ENCODE results near the gene RPTOR.

RPTOR gene

DNA sequence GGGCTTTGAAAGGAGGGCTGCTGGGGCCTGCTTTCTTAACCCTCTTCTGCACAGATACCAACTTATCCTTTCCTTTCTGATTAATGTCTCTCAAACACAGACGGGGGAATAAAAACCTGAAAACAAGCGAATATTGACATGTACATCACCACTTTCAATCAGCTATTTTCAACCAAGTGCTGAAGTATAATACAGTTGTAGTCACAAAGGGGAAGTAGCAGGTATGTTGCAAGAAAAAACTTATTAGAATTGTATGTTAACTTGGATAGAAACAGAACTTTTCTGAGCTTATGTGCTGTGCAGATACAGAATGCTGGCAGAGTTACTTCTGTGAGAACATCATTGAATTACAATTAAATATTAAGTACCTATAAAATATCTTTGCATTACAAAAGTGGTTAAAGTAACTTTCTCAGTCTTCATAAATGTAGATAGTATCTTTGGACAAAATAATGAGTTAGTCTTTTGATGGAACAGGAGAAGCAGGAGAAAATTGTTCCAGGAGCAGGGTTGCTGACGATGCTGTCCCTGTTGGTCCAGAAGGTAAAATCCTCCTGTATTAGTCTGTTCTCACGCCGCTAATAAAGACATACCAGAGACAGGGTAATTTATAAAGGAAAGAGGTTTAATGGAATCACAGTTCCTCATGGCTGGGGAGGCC, 59.5 kb downstream of the RPTOR start:
- no peak for DNase-seq (ENCODE audit: insufficient read length, low spot score)
- TF ChIP-seq POU2F2 (IDR thresholded peaks at IDR 0.05; ENCODE audit: low read depth, low read length) (no peak), TAF1 (IDR thresholded peaks at IDR 0.05; ENCODE audit: low read depth, low read length) (no peak), POLR2AphosphoS5 (IDR thresholded peaks at IDR 0.05; ENCODE audit: low read depth, low read length) (no peak), PAX5 (IDR thresholded peaks at IDR 0.05; ENCODE audit: insufficient read depth, low read length, severe bottlenecking) (no peak), POLR2A (IDR thresholded peaks at IDR 0.05; ENCODE audit: low read depth, low read length) (no peak), SPI1 (IDR thresholded peaks at IDR 0.05; ENCODE audit: low read depth, low read length) (no peak)
- no peak for FAIRE-seq

DNA sequence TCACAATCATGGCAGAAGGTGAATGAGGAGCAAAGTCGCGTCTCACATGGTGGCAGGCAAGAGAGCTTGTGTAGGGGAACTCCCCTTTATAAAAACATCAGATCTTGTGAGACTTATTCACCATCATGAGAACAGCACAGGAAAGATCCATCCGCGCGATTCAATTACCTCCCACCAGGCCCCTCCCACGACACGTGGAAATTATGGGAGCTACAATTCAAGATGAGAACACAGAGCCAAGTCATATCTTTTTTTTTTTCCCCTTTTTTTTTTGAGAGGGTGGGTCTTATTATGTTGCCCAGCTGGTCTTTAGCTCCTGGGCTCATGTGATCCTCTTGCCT, 60.0 kb downstream of the RPTOR start:
- DNase-seq (ENCODE audit: insufficient read length, low spot score) (no peak), FAIRE-seq (no peak)
- no peak for TF ChIP-seq SPI1 (IDR thresholded peaks at IDR 0.05; ENCODE audit: low read depth, low read length)
- TF ChIP-seq POLR2AphosphoS5 (IDR thresholded peaks at IDR 0.05; ENCODE audit: low read depth, low read length): no peak
- no peak for TF ChIP-seq PAX5 (IDR thresholded peaks at IDR 0.05; ENCODE audit: insufficient read depth, low read length, severe bottlenecking)
- no peak for TF ChIP-seq TAF1 (IDR thresholded peaks at IDR 0.05; ENCODE audit: low read depth, low read length)
- no peak for TF ChIP-seq POU2F2 (IDR thresholded peaks at IDR 0.05; ENCODE audit: low read depth, low read length)
- TF ChIP-seq POLR2A (IDR thresholded peaks at IDR 0.05; ENCODE audit: low read depth, low read length): no peak

- DNase-seq (ENCODE audit: insufficient read length, low spot score): peak; percentile 46
- FAIRE-seq: peak; percentile 80
These were observed 60.9 kb downstream of the RPTOR start for GRCh38 chr17:80605326-80606066.

GRCh38 chr17:80608326-80608725, 63.7 kb downstream of the RPTOR start:
- DNase-seq (ENCODE audit: insufficient read length, low spot score) (no peak), FAIRE-seq (no peak)
- no peak for TF ChIP-seq POLR2AphosphoS5 (IDR thresholded peaks at IDR 0.05; ENCODE audit: low read depth, low read length)
- TF ChIP-seq SPI1 (IDR thresholded peaks at IDR 0.05; ENCODE audit: low read depth, low read length): no peak
- no peak for TF ChIP-seq POU2F2 (IDR thresholded peaks at IDR 0.05; ENCODE audit: low read depth, low read length)
- TF ChIP-seq PAX5 (IDR thresholded peaks at IDR 0.05; ENCODE audit: insufficient read depth, low read length, severe bottlenecking): no peak
- TF ChIP-seq POLR2A (IDR thresholded peaks at IDR 0.05; ENCODE audit: low read depth, low read length): no peak
- TF ChIP-seq TAF1 (IDR thresholded peaks at IDR 0.05; ENCODE audit: low read depth, low read length): no peak

More at GRCh38 chr17:80605326-80606066, 60.9 kb downstream of the RPTOR start:
- TF ChIP-seq POU2F2 (IDR thresholded peaks at IDR 0.05; ENCODE audit: low read depth, low read length) (peak; percentile 54), PAX5 (IDR thresholded peaks at IDR 0.05; ENCODE audit: insufficient read depth, low read length, severe bottlenecking) (no peak)

GRCh38 chr17:80609757-80610156, 65.1 kb downstream of the RPTOR start:
- FAIRE-seq (no peak), DNase-seq (ENCODE audit: insufficient read length, low spot score) (no peak)
- no peak for TF ChIP-seq TAF1 (IDR thresholded peaks at IDR 0.05; ENCODE audit: low read depth, low read length)
- no peak for TF ChIP-seq POLR2AphosphoS5 (IDR thresholded peaks at IDR 0.05; ENCODE audit: low read depth, low read length)
- no peak for TF ChIP-seq POLR2A (IDR thresholded peaks at IDR 0.05; ENCODE audit: low read depth, low read length)
- no peak for TF ChIP-seq PAX5 (IDR thresholded peaks at IDR 0.05; ENCODE audit: insufficient read depth, low read length, severe bottlenecking)
- TF ChIP-seq POU2F2 (IDR thresholded peaks at IDR 0.05; ENCODE audit: low read depth, low read length): no peak
- no peak for TF ChIP-seq SPI1 (IDR thresholded peaks at IDR 0.05; ENCODE audit: low read depth, low read length)

GRCh38 chr17:80611816-80612215, 67.2 kb downstream of the RPTOR start:
- TF ChIP-seq POU2F2 (IDR thresholded peaks at IDR 0.05; ENCODE audit: low read depth, low read length): no peak
- TF ChIP-seq POLR2AphosphoS5 (IDR thresholded peaks at IDR 0.05; ENCODE audit: low read depth, low read length): no peak
- TF ChIP-seq SPI1 (IDR thresholded peaks at IDR 0.05; ENCODE audit: low read depth, low read length): no peak
- TF ChIP-seq POLR2A (IDR thresholded peaks at IDR 0.05; ENCODE audit: low read depth, low read length): no peak
- no peak for TF ChIP-seq PAX5 (IDR thresholded peaks at IDR 0.05; ENCODE audit: insufficient read depth, low read length, severe bottlenecking)
- TF ChIP-seq TAF1 (IDR thresholded peaks at IDR 0.05; ENCODE audit: low read depth, low read length): no peak
- no peak for FAIRE-seq
- no peak for DNase-seq (ENCODE audit: insufficient read length, low spot score)

DNA sequence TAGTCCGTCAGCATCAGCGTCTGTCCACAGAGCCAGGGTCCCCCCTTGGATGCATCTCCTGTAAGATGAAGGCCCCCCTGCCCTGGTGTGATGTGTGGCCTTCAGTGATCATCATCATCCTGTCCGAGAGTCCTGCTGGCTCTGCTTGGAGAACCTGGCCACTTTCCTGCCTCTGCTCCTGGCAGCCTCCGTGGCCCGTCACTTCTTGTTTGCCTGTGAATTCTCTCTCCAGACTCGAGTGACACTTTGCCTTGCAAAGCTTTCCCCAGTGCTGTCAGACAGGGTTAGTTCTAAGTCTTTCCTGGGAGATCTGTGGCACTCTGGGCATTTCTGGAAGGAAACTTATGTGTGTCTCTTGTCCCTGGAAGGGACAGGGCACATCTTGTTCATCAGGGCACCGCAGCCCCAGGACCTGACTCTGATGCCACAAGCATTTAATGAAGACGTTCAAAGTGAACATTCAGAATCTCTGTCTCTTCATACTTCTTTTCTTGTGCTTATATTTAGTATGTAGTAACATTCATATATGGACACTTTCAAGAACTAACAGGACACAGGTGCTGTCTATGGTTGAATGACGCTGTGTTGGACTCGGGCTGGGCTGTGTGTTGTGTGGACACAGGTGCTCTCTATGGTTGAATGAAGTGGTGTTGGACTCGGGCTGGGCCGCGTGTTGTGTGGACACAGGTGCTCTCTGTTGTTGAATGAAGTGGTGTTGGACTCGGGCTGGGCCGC, 68.5 kb downstream of the RPTOR start:
- TF ChIP-seq POLR2AphosphoS5 (IDR thresholded peaks at IDR 0.05; ENCODE audit: low read depth, low read length) (no peak), PAX5 (IDR thresholded peaks at IDR 0.05; ENCODE audit: insufficient read depth, low read length, severe bottlenecking) (no peak), POLR2A (IDR thresholded peaks at IDR 0.05; ENCODE audit: low read depth, low read length) (no peak), SPI1 (IDR thresholded peaks at IDR 0.05; ENCODE audit: low read depth, low read length) (no peak)
- peak; percentile 66 for FAIRE-seq
- DNase-seq (ENCODE audit: insufficient read length, low spot score): no peak

GRCh38 chr17:80613732-80614071, 69.1 kb downstream of the RPTOR start:
- no peak for TF ChIP-seq TAF1 (IDR thresholded peaks at IDR 0.05; ENCODE audit: low read depth, low read length)
- no peak for TF ChIP-seq POLR2AphosphoS5 (IDR thresholded peaks at IDR 0.05; ENCODE audit: low read depth, low read length)
- TF ChIP-seq POU2F2 (IDR thresholded peaks at IDR 0.05; ENCODE audit: low read depth, low read length): no peak
- no peak for TF ChIP-seq SPI1 (IDR thresholded peaks at IDR 0.05; ENCODE audit: low read depth, low read length)
- no peak for TF ChIP-seq POLR2A (IDR thresholded peaks at IDR 0.05; ENCODE audit: low read depth, low read length)
- no peak for TF ChIP-seq PAX5 (IDR thresholded peaks at IDR 0.05; ENCODE audit: insufficient read depth, low read length, severe bottlenecking)
- no peak for FAIRE-seq
- no peak for DNase-seq (ENCODE audit: insufficient read length, low spot score)

DNA sequence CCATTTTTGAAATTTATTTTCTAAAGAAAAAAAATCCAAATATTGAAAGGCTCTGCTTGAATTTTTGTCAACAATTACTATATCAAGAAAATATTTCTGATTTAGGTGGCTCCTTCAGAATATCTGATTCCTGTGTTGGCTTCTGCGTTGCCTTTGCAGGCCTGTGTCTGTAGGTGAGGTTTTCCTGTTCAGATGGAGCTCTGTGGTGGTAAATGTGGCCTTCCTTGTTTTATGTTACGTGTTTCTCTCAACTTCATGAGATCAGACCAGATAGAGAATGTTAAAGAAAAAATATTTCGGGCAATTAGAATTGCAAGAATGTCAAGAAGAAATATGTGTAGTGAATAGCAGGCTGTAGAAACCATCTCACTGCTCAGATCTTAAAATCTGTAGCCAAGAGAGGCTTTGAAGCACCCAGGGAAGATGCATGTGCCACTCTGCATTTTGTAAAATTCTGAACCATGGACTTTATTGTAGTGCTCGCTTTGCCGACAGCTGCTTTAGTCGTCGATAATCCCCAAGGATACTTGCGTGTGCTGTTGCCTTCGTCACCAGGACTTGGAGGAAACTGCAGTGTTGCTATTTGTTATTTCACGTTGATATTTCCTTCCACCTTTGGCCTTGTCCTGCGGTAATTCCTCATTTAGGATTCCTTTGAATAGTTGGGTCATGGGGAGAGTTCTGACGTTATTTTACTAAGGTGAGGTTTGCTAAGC, 69.9 kb downstream of the RPTOR start:
- TF ChIP-seq POU2F2 (IDR thresholded peaks at IDR 0.05; ENCODE audit: low read depth, low read length) (no peak), SPI1 (IDR thresholded peaks at IDR 0.05; ENCODE audit: low read depth, low read length) (no peak), POLR2A (IDR thresholded peaks at IDR 0.05; ENCODE audit: low read depth, low read length) (no peak), TAF1 (IDR thresholded peaks at IDR 0.05; ENCODE audit: low read depth, low read length) (no peak), PAX5 (IDR thresholded peaks at IDR 0.05; ENCODE audit: insufficient read depth, low read length, severe bottlenecking) (no peak)
- DNase-seq (ENCODE audit: insufficient read length, low spot score) (no peak), FAIRE-seq (no peak)

All from GM12891 (cell line).